ES-I3 (cell line): ENCODE results near the gene PDGFRA.

Experiments used
- H3K36me3 ChIP-seq: 2 replicates; pipeline ENCODE4 v1.6.1; 2013; ENCODE audit warnings: mild to moderate bottlenecking, low read length, control low read depth, moderate library complexity; ENCODE audit not compliant: insufficient read depth
- H3K4me1 ChIP-seq: 2 replicates; pipeline ENCODE4 v1.6.1; 2013; ENCODE audit warnings: mild to moderate bottlenecking, control low read depth, low read length; ENCODE audit not compliant: insufficient read depth
- H3K9ac ChIP-seq: 2 replicates; pipeline ENCODE4 v1.6.1; 2013; ENCODE audit warnings: low read depth, mild to moderate bottlenecking, low read length, moderate library complexity
- H3K9me3 ChIP-seq: 2 replicates; pipeline ENCODE4 v1.6.1; 2013; ENCODE audit warnings: mild to moderate bottlenecking, low read length, moderate library complexity; ENCODE audit not compliant: control insufficient read depth, insufficient read depth

PDGFRA gene

GRCh38 chr4:54217642-54218495, 11.2 kb upstream of the PDGFRA start:
- H3K36me3 ChIP-seq = no peaks in the 10 kb centered on the region
- H3K4me1 ChIP-seq = peaks cover 8% of the 10 kb centered on the region; the same call in 1 of the 2 replicates
- peak overlapping the region; percentile 54; the same call in 1 of the 2 replicates for H3K9ac ChIP-seq
- no peaks in the 10 kb centered on the region for H3K9me3 ChIP-seq

GRCh38 chr4:54218736-54219135, 10.4 kb upstream of the PDGFRA start:
- H3K36me3 ChIP-seq = no peaks in the 10 kb centered on the region
- H3K9me3 ChIP-seq = no peaks in the 10 kb centered on the region
- H3K9ac ChIP-seq = no peak overlapping the region
- H3K4me1 ChIP-seq = peaks cover 4% of the 10 kb centered on the region; the same call in 1 of the 2 replicates

- peak overlapping the region; percentile 50; the same call in 1 of the 2 replicates for H3K9ac ChIP-seq
- no peaks in the 10 kb centered on the region for H3K36me3 ChIP-seq
- H3K9me3 ChIP-seq = no peaks in the 10 kb centered on the region
- H3K4me1 ChIP-seq = peaks cover 5% of the 10 kb centered on the region; the same call in 1 of the 2 replicates
These were observed 4.0 kb upstream of the PDGFRA start for GRCh38 chr4:54224996-54225597.

GRCh38 chr4:54225598-54226403, 3.3 kb upstream of the PDGFRA start:
- no peaks in the 10 kb centered on the region for H3K9me3 ChIP-seq
- H3K36me3 ChIP-seq = no peaks in the 10 kb centered on the region
- H3K4me1 ChIP-seq = peaks cover 5% of the 10 kb centered on the region; the same call in 1 of the 2 replicates
- H3K9ac ChIP-seq = peak overlapping the region; percentile 50; the same call in 1 of the 2 replicates

DNA sequence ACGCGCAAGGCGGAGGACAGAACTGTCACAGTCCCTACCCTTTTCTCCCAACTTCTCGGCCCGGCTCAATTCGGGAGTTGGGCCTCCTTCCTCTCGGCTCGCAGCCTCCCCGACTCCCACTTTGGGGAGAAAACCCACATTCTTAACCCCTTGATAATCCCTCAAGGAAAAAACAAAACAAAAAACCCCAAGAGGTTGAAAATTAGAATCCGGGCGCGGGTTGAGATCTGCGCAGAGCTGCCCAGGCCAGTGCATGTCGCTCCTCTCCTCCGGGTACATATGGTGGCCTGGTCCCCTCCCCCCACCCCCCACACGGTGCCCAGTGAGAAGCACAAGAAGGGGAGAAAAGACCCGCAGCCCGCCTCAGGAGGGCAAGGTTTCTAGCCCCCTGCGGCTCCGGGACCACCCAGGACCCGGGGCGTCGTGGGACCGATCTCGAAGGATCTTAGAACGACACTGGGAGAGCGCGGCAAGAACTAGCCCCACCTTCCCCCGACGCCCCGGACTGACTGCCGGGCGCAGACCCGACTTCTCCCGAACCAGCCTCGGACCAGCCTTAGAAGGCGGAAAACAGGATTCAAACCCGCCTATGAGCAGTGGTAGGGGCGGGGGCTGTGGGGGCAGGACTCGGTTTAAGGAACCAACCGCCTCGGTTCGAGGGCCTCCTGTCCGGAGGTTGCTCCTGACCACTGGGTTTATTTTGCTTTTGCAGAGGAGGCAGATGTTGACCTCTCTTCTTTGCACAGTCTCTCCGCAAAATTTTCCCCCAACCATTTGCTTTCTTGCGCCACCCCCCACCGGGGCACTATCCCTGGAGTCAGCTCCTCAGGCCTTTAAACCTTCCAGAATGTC, 2.5 kb upstream of the PDGFRA start:
- Histone ChIP-seq H3K9me3 (no peaks in the 10 kb centered on the region), H3K4me1 (peaks cover 5% of the 10 kb centered on the region; the same call in 1 of the 2 replicates), H3K9ac (peak overlapping the region; percentile 50; the same call in 1 of the 2 replicates), H3K36me3 (no peaks in the 10 kb centered on the region)

DNA sequence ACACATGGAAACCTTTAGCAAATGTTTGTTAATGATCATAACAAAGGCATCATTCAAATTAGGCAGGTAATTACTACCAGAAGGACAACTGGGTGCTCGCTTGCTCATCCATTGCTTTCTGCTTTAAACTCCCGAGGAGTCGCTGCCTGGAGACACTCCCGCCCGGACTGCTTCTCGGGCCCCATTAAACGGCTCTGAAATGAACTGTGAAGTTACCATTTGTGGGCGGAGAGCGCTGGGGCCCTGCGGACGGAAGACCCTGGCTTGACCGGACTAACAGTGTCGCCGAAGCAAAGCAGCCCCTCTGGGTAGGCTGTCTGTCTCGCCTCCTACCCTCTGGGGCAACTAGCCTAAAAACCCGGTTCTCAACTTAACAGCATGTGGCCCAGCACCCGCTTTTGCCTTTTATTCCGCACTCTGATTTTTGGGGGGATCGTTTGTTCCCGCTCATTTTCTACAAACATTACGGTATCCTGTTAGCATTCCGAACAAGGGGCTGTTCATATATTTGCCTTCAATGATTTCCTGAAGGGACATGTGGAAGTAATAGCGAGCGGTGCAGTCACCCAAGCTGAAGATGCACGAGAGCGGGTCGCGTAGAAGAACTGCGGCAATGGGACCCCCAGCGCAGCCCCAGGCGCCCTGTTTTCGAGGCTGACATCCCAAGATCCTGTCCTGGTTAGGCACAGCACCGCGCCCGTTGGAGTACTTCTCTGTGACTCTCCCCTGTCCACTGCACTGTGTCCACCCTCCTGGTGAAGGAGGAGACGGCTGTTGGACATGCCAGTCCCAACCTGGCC, 1.6 kb upstream of the PDGFRA start:
- Histone ChIP-seq H3K4me1 (peaks cover 5% of the 10 kb centered on the region; the same call in 1 of the 2 replicates), H3K9me3 (no peaks in the 10 kb centered on the region), H3K9ac (peak overlapping the region; percentile 50; the same call in 1 of the 2 replicates)

GRCh38 chr4:54228056-54228527, 1.0 kb upstream of the PDGFRA start:
- H3K9me3 ChIP-seq = no peaks in the 10 kb centered on the region
- no peaks in the 10 kb centered on the region for H3K36me3 ChIP-seq
- peak overlapping the region; percentile 50; the same call in 1 of the 2 replicates for H3K9ac ChIP-seq
- H3K4me1 ChIP-seq = peaks cover 5% of the 10 kb centered on the region; the same call in 1 of the 2 replicates

More for the DNA sequence above, 1.6 kb upstream of the PDGFRA start:
- H3K36me3 ChIP-seq = no peaks in the 10 kb centered on the region

DNA sequence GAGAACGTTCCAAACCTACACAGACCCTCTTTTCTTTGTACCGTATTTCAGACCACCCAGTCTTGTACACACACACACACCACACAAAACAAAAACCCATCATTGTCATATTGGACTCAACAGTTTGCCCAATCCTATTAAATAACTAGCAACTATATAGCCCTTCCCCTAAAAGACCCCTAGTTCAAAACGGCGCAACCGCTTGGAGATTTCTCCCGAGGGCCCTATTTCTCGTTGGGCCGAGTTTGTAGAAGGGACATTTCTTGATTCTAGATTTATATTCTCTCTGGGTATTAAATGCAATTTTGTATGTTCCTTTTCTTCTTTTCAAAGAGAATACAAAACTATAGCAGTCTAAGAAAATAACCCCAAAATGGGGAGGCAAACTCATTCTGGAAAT, 547 bp upstream of the PDGFRA start:
- no peaks in the 10 kb centered on the region for H3K9me3 ChIP-seq
- H3K36me3 ChIP-seq = no peaks in the 10 kb centered on the region
- H3K9ac ChIP-seq = peak overlapping the region; percentile 50; the same call in 1 of the 2 replicates
- H3K4me1 ChIP-seq = peaks cover 5% of the 10 kb centered on the region; the same call in 1 of the 2 replicates

DNA sequence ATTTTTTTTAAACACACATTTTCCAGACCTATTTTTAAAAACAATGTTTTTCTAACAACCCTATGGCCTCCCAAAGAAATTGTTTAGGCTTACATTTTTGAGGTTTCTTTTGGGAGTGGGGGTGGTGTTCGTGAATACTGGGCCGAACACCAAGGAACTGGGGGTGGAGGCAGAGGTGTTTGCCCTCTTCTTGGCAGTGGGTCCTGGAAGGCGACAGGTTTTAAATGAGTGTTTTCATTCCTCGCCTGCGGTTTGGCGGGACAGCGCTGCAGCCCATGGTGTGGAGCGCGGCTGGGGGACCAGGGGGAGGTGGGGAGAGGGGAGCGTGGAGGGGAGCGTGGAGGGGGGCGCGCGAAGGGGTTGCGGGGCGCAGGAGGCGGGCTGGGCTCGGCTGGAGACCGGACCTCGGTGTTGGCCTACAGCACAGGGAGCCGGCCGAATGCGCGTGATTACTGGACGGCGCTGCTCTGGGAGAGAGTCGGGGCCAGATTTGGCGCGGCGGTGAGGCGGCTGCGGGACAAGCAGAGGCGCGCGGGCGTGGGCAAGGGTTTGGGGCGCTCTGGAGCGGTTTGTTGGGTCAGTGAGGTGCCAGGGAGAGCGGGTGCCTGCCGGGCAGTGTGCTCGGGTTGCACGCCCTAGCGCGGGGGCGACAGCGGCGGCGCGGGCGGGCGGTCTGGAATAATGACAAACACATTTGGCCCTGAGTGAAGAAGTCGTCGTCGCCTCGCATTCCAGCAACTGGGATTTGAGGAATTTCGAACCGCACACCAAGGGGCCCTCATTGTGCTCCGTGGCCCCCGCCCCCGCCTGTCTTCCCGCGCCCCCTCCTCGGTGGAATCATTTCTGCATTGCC, 764 bp downstream of the PDGFRA start:
- peaks cover 5% of the 10 kb centered on the region; the same call in 1 of the 2 replicates for H3K4me1 ChIP-seq

DNA sequence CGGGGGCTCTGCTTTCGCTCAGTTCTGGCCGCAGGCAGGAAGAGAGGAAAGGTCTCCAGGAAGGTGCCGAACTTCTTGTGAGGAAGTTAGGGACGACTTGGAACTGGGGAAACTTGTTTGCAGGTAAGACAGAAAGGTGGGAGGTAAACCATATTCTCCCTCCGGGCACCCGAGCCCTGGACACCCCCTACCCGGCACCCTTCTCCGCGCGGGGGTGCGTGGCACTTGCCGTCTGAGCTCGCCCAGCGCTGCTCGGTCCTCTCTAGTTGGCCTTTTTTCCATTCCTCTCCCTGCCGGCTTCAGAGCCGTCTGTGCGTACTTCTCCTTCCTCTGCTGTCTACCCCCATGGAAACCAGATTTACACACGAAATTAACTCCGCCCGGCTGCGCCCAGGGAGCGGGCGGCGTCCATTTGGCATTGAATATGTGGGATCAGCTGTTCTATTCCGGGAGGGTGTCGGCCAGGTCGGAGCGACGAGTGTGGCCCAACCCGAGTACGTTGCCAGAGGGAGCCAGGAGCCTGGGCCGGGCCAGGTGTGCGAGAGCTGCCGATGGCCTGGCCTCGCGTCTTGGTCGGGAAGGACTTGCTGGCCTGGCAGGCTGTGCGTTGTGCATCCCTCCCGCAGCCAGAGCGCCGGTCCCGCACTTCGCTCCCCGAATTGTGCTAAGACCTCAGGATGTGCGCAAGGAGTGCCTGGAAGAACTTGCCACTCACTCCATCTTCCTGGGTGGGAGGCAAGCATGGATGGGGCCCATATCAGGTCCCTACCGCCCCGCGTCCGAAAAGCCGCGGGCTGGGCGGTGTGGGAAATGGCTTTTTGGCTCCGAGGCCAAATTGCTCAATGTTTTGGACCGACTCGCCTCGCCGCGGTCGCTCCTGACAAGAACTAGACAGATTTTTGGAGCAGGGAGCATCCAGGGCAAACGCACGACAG, 1.7 kb downstream of the PDGFRA start:
- Histone ChIP-seq H3K4me1 (peaks cover 5% of the 10 kb centered on the region; the same call in 1 of the 2 replicates), H3K9me3 (no peaks in the 10 kb centered on the region), H3K9ac (peak overlapping the region; percentile 22; the same call in 1 of the 2 replicates), H3K36me3 (no peaks in the 10 kb centered on the region)

More for the DNA sequence above, 764 bp downstream of the PDGFRA start:
- Histone ChIP-seq H3K9me3 (no peaks in the 10 kb centered on the region), H3K9ac (peak overlapping the region; percentile 50; the same call in 1 of the 2 replicates), H3K36me3 (no peaks in the 10 kb centered on the region)

- no peaks in the 10 kb centered on the region for H3K36me3 ChIP-seq
- H3K4me1 ChIP-seq = peaks cover 5% of the 10 kb centered on the region; the same call in 1 of the 2 replicates
- H3K9ac ChIP-seq = peak overlapping the region; percentile 57; the same call in 1 of the 2 replicates
- H3K9me3 ChIP-seq = no peaks in the 10 kb centered on the region
These were observed 2.3 kb downstream of the PDGFRA start for GRCh38 chr4:54231419-54231767.
